Brain microvascular endothelial cell (primary cell): Measurements from ENCODE around the gene TPSAB1.

Source experiments
- DNase-seq: peaks from one replicate; pipeline ENCODE4 v3.0.0-alpha.2; 2020
- H3K27ac ChIP-seq: fragments of 250-450 bp; sonication (Bioruptor Pico); 2 replicates; pipeline ENCODE4 v1.5.1; 2020; ENCODE audit warnings: mild to moderate bottlenecking, moderate library complexity
- H3K27me3 ChIP-seq: fragments of 250-450 bp; sonication (Bioruptor Pico); replicated peaks from 2 replicates; pipeline ENCODE4 v1.5.1; 2020; ENCODE audit warnings: mild to moderate bottlenecking
- H3K36me3 ChIP-seq: fragments of 250-450 bp; sonication (Bioruptor Pico); replicated peaks from 2 replicates; pipeline ENCODE4 v1.5.1; 2020; ENCODE audit warnings: mild to moderate bottlenecking
- H3K4me3 ChIP-seq: 2 replicates; pipeline ENCODE4 v1.5.1; 2011; ENCODE audit warnings: low read depth, mild to moderate bottlenecking, control low read depth, low read length, moderate library complexity
- CTCF ChIP-seq: IDR thresholded peaks from 2 replicates; pipeline ENCODE4 v1.5.1; 2011; ENCODE audit warnings: low read depth, mild to moderate bottlenecking, moderate library complexity, low read length, control low read depth, inconsistent platforms; ENCODE audit errors: missing control alignments
- in situ Hi-C: cut with HindIII; loops from 2 replicates; pipeline ENCODE4 v1.10.0; 2017; ENCODE audit warnings: low sequenced_read_pairs, low pct_ligation_motif_present

TPSAB1 gene

DNA sequence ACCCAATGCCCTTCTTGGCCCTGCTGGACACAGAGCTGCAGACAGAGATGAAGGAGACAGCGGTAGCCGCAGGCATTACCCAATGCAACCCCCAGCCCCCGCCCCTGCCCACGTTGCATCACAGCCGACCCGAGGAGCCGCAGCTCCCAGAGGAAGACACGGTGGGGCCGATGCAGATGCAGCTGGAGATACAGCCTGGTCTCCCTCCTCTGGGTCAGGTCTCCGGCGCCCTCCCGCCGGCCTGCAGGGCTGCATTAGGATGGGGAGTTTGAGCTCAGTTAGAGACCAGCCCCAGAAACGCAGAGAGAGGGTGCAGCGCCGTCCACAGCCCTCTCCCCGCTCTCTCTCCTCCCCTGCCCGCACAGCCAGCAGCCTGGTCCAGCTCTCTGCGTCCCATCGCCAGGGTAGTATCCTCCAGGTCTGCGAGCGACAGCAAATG lies 49.6 kb downstream of the TPSAB1 start:
- no peak overlapping the region for H3K27ac ChIP-seq
- in situ Hi-C loops = no loop called here
- no peak for DNase-seq
- no peaks in the 10 kb centered on the region for H3K36me3 ChIP-seq
- TF ChIP-seq CTCF = no peak
- no peak overlapping the region for H3K4me3 ChIP-seq
- peaks cover 44% of the 10 kb centered on the region for H3K27me3 ChIP-seq

DNA sequence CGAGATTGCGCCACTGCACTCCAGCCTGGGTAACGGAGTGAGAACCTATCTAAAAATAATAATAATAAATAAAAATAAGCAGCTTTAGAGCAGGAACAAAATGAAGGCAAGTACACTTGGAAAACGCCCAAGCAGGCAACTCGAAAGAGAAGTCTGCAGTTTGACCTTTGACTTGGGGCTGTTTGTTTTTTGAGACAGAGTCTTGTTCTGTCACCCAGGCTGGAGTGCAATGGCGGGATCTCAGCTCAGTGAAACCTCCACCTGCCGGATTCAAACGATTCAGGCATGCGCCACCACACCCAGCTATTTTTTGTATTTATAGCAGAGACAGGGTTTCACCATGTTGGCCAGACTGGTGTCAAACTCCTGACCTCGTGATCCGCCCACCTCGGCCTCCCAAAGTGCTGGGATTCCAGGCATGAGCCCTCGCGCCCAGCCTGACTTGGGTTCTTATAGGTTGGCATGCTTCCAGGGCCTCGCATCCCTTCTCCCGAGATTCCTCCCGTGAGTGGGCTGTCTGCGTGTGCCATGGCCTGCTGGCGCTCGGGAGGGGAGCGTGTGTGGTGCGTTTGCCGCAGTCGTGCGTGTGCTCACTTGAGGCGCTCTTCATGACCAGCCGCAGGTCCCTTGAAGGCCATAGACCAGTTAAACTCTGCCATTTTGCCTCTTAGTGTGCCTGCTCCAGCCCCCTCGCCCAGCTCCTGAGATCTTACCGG lies 50.5 kb downstream of the TPSAB1 start:
- H3K27me3 ChIP-seq = peaks cover 44% of the 10 kb centered on the region
- no peak for DNase-seq
- H3K36me3 ChIP-seq = no peaks in the 10 kb centered on the region
- no peak for TF ChIP-seq CTCF
- in situ Hi-C loops = no loop called here
- no peak overlapping the region for H3K4me3 ChIP-seq
- H3K27ac ChIP-seq = no peak overlapping the region

- Histone ChIP-seq H3K27me3 (peaks cover 42% of the 10 kb centered on the region), H3K27ac (no peak overlapping the region), H3K36me3 (no peaks in the 10 kb centered on the region), H3K4me3 (no peak overlapping the region)
- no peak for TF ChIP-seq CTCF
- DNase-seq = no peak
- in situ Hi-C loops = no loop called here
Observed at GRCh38 chr16:1291576-1291974, 51.1 kb downstream of the TPSAB1 start.
